Dermis microvascular lymphatic vessel endothelial cell (primary cell): Measurements from ENCODE around the gene ALDOA. TPM values are rescaled to one million over a fixed set of nuclear protein-coding genes. Genes with fewer than 3 reads are reported as not detected.
"Not testable (repeated sequence)": the region's sequence is repeated elsewhere in the genome, so short reads cannot be mapped to it uniquely, and the experiment has no call there.

ENCODE experiments used
- DNase-seq, 2 donors: peaks; one replicate each; pipeline versions ENCODE4 v3.0.0 to v3.0.0-alpha.2; 2010; ENCODE audit warnings: low read depth in 2 of 2
- total RNA-seq: library from RNA; depleted of rRNA; stranded (reverse); fragments of >200 nt; gene quantifications from 2 replicates; pipeline ENCODE4 v1.2.1, GENCODE V29; 2014

ALDOA gene
- total RNA-seq, 1 donor from 2014 or later, result 225 TPM

- no peak for DNase-seq
Measured at GRCh38 chr16:30114411-30114810, 48.9 kb downstream of the ALDOA start.

GRCh38 chr16:30114833-30115232 is 49.3 kb downstream of the ALDOA start:
- DNase-seq, result not testable (repeated sequence)

GRCh38 chr16:30115238-30115637 is 49.7 kb downstream of the ALDOA start:
- DNase-seq, result no peak

- DNase-seq, result no peak
Measured at GRCh38 chr16:30116291-30117207, 51.0 kb downstream of the ALDOA start.

GRCh38 chr16:30117768-30118167 is 52.2 kb downstream of the ALDOA start:
- DNase-seq, result no peak

- DNase-seq, result no peak
Measured at GRCh38 chr16:30119428-30119827, 53.9 kb downstream of the ALDOA start.

Other genes starting within 250 kb of the ALDOA start
- gene PAGR1, start 249.6 kb upstream of the ALDOA start, total RNA-seq, result 13.2 and 15.2 TPM in 2 replicates
- 141 and 161 TPM in 2 replicates for gene MVP, start 245.3 kb upstream of the ALDOA start, total RNA-seq
- gene CDIPT, start 202.5 kb upstream of the ALDOA start, total RNA-seq, result 52.1 and 89.6 TPM in 2 replicates
- gene SEZ6L2, start 166.2 kb upstream of the ALDOA start, total RNA-seq, result 0.26 and 2.5 TPM in 2 replicates
- gene ASPHD1, start 165.3 kb upstream of the ALDOA start, total RNA-seq, result 0.25 and 0.26 TPM in 2 replicates
- 3.9 and 4.2 TPM in 2 replicates for gene KCTD13, start 139.5 kb upstream of the ALDOA start, total RNA-seq
- gene TMEM219, start 103.7 kb upstream of the ALDOA start, total RNA-seq, result 50.6 and 62.7 TPM in 2 replicates
- gene TAOK2, start 91.9 kb upstream of the ALDOA start, total RNA-seq, result 71.8 and 84.1 TPM in 2 replicates
- 4.4 and 5.6 TPM in 2 replicates for gene HIRIP3, start 70.1 kb upstream of the ALDOA start, total RNA-seq
- 13.0 and 14.2 TPM in 2 replicates for gene INO80E, start 69.5 kb upstream of the ALDOA start, total RNA-seq
- gene DOC2A, start 54.7 kb upstream of the ALDOA start, total RNA-seq, result under 0.01 and 0.13 TPM in 2 replicates
- not detected in 2 replicates for gene C16orf92, start 42.6 kb upstream of the ALDOA start, total RNA-seq
- not detected in 2 replicates for gene TLCD3B, start 34.5 kb upstream of the ALDOA start, total RNA-seq
- gene PPP4C, start 10.2 kb downstream of the ALDOA start, total RNA-seq, result 214 and 244 TPM in 2 replicates
- gene TBX6, start 26.2 kb downstream of the ALDOA start, total RNA-seq, result under 0.01 and 0.13 TPM in 2 replicates
- 13.0 and 27.9 TPM in 2 replicates for gene YPEL3, start 30.5 kb downstream of the ALDOA start, total RNA-seq
- 0.51 and 1.4 TPM in 2 replicates for gene GDPD3, start 47.8 kb downstream of the ALDOA start, total RNA-seq
- 33.4 and 60.2 TPM in 2 replicates for gene MAPK3, start 57.5 kb downstream of the ALDOA start, total RNA-seq
- gene CORO1A, start 117.8 kb downstream of the ALDOA start, total RNA-seq, result 1.1 and 2.4 TPM in 2 replicates
- gene BOLA2B, start 127.9 kb downstream of the ALDOA start, total RNA-seq, result 26.6 and 29.8 TPM in 2 replicates
- gene SLX1A, start 128.1 kb downstream of the ALDOA start, total RNA-seq, result 52.4 and 73.0 TPM in 2 replicates
- 2.2 and 3.3 TPM in 2 replicates for gene SULT1A3, start 133.5 kb downstream of the ALDOA start, total RNA-seq
- 0.77 and 1.6 TPM in 2 replicates for gene NPIPB13, start 182.7 kb downstream of the ALDOA start, total RNA-seq